ENCODE results near the gene TCP10L. TPM values are rescaled to one million over a fixed set of nuclear protein-coding genes. Genes with fewer than 3 reads are reported as not detected.

Gene TCP10L
- total and polyA plus RNA-seq, 10 of the 15 experiments (the other 5 are each of a cell fraction or from before 2014, with no cell fraction given): 0.11 to 0.45 (median 0.19) TPM; not detected in 3

DNA sequence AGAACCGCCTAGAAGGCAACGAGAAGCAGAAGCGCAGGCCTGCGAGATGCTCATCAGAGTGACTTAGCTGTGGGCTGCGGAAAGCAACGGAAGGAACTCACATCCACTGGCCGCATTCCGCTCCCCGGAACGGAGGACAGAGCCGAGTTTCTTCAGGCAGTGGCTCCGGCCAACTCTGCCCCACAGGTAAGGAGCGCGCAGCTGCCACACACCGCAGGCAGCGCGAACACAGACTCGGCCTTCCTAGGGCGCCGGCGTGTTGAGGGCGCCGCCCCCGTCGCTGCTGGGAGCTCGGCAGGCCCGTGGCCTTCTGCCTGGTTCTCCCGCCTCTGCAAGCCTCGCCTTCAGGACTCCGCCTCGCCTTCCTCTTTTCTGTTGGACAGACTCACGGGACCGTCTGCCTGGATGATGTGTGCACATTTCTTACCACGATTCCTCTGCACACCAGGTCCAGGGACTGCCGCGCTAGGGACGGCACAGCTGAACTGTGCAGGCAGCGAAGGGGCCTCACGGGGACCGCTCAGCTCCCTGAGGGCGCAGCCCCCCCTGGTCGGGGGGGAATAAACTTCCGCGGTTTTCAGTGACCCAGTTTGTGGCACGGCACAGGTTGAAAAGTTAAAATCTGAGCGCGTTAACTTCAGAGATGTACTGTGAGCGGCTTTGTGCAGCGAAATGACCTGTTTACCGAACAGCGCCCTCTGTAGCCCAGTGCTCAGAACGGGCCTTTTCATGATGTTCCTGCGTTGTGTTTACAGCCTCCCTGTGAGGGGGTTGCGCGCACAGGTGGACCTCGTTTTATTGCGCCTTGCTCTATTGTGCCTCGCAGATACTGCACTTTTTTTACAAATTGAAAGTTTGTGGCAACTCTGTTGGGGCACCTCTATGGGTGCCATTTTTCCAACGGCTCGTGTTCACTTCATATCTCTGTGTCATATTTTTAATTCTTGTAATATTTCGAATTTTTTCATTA lies 15.8 kb downstream of the TCP10L start (continued):
- TF ChIP-seq EGR1 (IDR thresholded peaks at IDR 0.05; ENCODE audit: borderline replicate concordance in 1 of 2, low read depth in 2 of 2, low read length in 2 of 2) (0 out of 3 replicates have a peak, but pooled peaks of 1 of the 2 experiments have one; percentile 14), CTCF (IDR thresholded peaks at IDR 0.05 in 2 of 3, conservative IDR thresholded peaks at IDR 0.05 in 1 of 3; ENCODE audit: control insufficient read depth in 2 of 3, extremely low read depth in 1 of 3, insufficient read depth in 1 of 3, low read depth in 3 of 3, low read length in 3 of 3) (peak; percentile 81 to 91 (median 86)), SPI1 (IDR thresholded peaks at IDR 0.05; ENCODE audit: borderline replicate concordance, insufficient read depth, low read depth, low read length) (0 out of 2 replicates have a peak, but pooled peaks have one; percentile 24), GATAD2B (conservative IDR thresholded peaks at IDR 0.05; ENCODE audit: low read depth) (0 out of 2 replicates have a peak, but pooled peaks have one; percentile 27), ZNF217 (IDR thresholded peaks at IDR 0.05) (no peak), WRNIP1 (IDR thresholded peaks at IDR 0.05; ENCODE audit: borderline replicate concordance, low read depth, low read length) (no peak), IRF4 (IDR thresholded peaks at IDR 0.05; ENCODE audit: low read depth, low read length) (0 out of 2 replicates have a peak, but pooled peaks have one; percentile 25), RAD51 (IDR thresholded peaks at IDR 0.05) (no peak), IKZF1 (conservative IDR thresholded peaks at IDR 0.05) (peak; percentile 28; the same call in 1 of the 2 replicates), SMARCA5 (IDR thresholded peaks at IDR 0.05) (no peak), HDAC6 (IDR thresholded peaks at IDR 0.05; ENCODE audit: unreplicated experiment) (peak; percentile 49), NR2F1 (conservative IDR thresholded peaks at IDR 0.05) (no peak), SMC3 (IDR thresholded peaks at IDR 0.05; ENCODE audit: borderline replicate concordance, low read length) (peak; percentile 52)
- TF ChIP-seq, protein P1, sequence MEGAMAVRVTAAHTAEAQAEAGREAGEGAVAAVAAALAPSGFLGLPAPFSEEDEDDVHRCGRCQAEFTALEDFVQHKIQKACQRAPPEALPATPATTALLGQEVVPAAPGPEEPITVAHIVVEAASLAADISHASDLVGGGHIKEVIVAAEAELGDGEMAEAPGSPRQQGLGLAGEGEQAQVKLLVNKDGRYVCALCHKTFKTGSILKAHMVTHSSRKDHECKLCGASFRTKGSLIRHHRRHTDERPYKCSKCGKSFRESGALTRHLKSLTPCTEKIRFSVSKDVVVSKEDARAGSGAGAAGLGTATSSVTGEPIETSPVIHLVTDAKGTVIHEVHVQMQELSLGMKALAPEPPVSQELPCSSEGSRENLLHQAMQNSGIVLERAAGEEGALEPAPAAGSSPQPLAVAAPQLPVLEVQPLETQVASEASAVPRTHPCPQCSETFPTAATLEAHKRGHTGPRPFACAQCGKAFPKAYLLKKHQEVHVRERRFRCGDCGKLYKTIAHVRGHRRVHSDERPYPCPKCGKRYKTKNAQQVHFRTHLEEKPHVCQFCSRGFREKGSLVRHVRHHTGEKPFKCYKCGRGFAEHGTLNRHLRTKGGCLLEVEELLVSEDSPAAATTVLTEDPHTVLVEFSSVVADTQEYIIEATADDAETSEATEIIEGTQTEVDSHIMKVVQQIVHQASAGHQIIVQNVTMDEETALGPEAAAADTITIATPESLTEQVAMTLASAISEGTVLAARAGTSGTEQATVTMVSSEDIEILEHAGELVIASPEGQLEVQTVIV (IDR thresholded peaks at IDR 0.05; ENCODE audit: borderline replicate concordance, partially characterized antibody): no peak
- TF ChIP-seq, protein P2, sequence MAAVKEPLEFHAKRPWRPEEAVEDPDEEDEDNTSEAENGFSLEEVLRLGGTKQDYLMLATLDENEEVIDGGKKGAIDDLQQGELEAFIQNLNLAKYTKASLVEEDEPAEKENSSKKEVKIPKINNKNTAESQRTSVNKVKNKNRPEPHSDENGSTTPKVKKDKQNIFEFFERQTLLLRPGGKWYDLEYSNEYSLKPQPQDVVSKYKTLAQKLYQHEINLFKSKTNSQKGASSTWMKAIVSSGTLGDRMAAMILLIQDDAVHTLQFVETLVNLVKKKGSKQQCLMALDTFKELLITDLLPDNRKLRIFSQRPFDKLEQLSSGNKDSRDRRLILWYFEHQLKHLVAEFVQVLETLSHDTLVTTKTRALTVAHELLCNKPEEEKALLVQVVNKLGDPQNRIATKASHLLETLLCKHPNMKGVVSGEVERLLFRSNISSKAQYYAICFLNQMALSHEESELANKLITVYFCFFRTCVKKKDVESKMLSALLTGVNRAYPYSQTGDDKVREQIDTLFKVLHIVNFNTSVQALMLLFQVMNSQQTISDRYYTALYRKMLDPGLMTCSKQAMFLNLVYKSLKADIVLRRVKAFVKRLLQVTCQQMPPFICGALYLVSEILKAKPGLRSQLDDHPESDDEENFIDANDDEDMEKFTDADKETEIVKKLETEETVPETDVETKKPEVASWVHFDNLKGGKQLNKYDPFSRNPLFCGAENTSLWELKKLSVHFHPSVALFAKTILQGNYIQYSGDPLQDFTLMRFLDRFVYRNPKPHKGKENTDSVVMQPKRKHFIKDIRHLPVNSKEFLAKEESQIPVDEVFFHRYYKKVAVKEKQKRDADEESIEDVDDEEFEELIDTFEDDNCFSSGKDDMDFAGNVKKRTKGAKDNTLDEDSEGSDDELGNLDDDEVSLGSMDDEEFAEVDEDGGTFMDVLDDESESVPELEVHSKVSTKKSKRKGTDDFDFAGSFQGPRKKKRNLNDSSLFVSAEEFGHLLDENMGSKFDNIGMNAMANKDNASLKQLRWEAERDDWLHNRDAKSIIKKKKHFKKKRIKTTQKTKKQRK (IDR thresholded peaks at IDR 0.05; ENCODE audit: low read depth, low read length): no peak
- TF ChIP-seq, protein P3, sequence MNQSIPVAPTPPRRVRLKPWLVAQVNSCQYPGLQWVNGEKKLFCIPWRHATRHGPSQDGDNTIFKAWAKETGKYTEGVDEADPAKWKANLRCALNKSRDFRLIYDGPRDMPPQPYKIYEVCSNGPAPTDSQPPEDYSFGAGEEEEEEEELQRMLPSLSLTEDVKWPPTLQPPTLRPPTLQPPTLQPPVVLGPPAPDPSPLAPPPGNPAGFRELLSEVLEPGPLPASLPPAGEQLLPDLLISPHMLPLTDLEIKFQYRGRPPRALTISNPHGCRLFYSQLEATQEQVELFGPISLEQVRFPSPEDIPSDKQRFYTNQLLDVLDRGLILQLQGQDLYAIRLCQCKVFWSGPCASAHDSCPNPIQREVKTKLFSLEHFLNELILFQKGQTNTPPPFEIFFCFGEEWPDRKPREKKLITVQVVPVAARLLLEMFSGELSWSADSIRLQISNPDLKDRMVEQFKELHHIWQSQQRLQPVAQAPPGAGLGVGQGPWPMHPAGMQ (IDR thresholded peaks at IDR 0.05; ENCODE audit: borderline replicate concordance): no peak
